NCI-H82 treated with DMSO at 0.1 percent for 48 hours (cell line): ENCODE measurements around the gene IRF4.

Source experiments
- DNase-seq: peaks from one replicate; lab custom pipeline; 2025; ENCODE audit not compliant: unreplicated experiment; lab: John Stamatoyannopoulos, UW

Gene IRF4

GRCh38 chr6:441126-441920 lies 49.8 kb downstream of the IRF4 start:
- DNase-seq, result no peak

- DNase-seq, result no peak
These were observed 52.1 kb downstream of the IRF4 start for GRCh38 chr6:443621-444159.

GRCh38 chr6:444653-445275 lies 53.2 kb downstream of the IRF4 start:
- no peak for DNase-seq

GRCh38 chr6:445571-446417 lies 54.2 kb downstream of the IRF4 start:
- DNase-seq, result no peak

DNA sequence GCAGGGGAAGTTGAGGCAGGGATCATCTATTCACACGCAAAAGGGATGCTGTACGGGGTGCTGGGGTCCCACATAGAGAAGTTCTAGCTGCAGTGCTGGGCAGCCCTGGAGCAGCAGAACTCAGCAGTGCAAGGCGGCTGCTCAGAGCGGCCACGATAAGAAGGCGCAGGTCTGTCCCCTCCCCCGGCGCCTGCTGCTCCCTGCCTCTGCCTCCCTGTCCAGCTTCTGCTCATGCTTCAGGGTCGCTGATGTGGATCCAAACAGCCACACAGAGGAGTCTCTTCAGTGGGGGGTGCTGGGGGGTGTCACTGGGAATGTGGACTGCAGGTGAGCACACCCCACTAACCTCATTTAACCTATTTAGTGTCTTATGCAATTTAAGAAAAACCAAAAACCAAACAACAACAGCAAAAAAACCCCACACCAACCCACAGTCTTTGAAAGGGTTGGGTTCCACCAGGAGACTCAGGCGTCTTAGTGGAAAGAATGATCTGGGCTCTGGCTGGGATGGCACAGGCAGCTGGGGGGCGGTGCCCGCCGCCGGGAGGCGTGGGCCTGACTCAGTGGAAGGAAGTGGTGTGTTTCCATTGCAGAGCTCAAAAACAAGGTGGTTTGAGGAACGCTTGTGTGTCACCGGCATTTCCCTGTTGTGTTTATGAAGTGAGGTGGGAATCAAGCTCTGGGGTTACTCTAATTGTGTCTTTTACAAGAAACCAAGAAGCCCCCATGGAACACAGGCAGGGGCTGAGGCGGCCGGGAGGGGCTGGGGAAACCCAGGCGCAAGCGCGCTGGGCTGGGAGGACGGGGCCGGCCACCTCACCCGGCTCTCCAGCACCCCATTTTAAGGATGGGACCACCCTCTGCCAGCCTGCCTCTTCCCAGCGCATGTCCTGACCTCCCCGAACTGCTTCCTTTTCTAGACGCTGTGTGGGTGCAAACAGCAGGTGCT lies 55.1 kb downstream of the IRF4 start:
- DNase-seq, result no peak

DNA sequence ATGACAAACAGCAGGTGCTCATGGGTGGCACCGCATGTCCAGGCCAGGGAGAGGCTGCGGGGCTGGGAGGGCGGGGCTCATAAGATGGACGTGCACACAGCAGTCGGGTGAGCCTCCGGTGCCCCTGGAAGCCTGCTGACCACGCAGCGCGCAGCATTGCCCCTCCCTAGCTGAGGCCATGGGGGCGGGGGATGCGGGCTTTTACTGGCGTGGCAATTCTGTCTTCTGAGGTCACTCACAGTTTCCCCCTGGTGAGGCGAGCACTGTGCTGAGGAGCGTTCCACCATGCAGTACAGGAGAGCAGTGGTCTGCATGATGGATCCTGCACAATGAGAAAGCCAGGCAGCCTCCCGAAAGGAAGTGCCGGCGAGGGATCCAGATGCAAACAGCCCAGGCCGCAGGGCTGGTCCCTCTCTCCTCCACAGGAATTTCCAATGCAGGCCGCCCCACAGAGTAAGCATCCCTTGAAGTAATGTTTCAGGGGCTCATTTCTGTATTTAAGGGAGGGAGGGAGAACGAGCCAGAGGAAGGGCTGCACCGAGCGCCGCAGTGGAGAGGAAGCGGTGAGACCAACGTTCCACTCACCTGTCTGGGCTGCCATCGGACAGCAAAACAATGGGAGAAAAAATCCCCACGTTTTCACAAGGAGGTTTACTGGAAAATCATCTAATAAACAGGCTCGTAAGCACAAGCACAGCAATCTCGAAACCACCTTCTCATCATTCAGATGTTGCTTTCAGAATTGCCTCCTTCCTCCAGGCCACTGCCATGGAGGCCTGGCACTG lies 56.0 kb downstream of the IRF4 start:
- no peak for DNase-seq

- no peak for DNase-seq
These were observed 56.9 kb downstream of the IRF4 start for GRCh38 chr6:448296-449056.

DNA sequence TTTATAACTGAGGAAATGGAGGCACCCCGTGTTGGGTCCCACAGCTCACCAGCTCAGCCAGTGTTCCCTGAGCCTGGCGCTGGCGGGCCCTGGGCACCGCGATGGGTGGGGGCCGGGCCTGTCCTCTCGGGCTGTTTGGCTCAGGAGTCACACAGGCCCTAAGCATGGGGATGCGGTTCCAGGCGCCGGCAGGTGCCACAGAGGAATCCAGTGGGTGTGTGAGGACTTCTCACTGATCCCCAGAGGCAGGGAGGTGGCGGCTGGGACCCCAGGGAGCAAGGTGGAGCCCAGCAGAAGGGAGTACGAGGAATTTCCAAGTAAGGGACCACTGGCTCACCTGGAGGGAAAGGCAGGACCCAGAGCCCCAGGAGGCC lies 57.5 kb downstream of the IRF4 start:
- DNase-seq, result no peak

- DNase-seq, result no peak
These were observed 58.2 kb downstream of the IRF4 start for GRCh38 chr6:449486-450419.

DNA sequence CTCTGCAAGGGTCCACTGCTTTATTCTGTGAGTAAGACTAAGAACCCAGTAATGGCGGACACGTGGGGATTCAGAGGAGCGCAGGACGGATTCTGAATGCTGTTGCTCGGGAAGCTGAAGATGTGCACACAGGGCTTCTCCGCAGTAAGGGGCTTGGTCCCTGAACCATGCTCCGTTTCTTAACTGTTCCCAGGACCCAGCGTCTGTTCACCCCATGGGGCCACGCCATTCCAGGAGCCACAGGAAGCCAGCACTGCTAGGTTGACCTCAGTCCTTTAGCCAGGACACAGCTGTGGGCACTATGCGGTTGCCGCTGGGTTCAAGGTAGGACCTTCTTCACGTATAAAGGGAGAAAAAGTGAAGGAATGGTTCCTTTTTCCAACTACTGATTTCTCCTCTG lies 59.8 kb downstream of the IRF4 start:
- no peak for DNase-seq

- no peak for DNase-seq
These were observed 60.3 kb downstream of the IRF4 start for GRCh38 chr6:451847-452246.

DNA sequence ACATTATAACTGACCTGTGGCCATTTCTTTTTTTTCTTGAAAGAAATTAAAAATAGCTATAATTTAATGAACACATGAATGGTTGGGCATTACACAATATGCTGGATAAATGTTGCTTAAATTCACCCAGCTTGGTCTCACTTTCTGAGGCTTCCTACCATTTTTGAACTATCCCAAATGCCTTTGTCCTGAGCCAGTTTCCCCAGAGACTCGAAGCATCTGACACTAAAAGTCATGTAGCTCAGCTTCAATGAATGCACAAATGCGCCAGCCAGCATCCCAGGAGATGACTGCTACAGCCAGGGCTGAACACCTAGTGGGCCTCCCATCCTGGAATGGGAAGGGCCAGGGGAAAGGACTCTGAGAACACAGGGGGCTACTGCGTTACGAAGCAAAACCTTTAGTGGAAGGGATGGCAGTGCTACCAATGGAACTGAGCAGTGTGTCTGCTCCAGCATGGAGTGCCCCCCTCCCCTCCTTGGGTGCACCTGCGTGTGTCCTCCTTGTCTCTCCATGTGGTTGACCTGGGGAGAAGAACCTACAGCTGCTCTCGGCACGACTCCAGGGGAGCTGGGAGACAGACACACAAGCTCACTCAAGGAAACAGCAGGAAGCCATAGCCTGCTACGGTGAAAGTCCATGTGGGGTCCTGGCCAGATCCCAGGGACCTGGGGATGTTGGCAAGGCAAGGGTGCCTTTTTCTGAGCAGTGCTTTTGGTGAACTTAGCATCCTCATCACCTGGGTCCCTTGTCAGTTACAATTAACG lies 60.9 kb downstream of the IRF4 start:
- DNase-seq, result no peak

GRCh38 chr6:453152-453551 lies 61.6 kb downstream of the IRF4 start:
- DNase-seq, result no peak

DNA sequence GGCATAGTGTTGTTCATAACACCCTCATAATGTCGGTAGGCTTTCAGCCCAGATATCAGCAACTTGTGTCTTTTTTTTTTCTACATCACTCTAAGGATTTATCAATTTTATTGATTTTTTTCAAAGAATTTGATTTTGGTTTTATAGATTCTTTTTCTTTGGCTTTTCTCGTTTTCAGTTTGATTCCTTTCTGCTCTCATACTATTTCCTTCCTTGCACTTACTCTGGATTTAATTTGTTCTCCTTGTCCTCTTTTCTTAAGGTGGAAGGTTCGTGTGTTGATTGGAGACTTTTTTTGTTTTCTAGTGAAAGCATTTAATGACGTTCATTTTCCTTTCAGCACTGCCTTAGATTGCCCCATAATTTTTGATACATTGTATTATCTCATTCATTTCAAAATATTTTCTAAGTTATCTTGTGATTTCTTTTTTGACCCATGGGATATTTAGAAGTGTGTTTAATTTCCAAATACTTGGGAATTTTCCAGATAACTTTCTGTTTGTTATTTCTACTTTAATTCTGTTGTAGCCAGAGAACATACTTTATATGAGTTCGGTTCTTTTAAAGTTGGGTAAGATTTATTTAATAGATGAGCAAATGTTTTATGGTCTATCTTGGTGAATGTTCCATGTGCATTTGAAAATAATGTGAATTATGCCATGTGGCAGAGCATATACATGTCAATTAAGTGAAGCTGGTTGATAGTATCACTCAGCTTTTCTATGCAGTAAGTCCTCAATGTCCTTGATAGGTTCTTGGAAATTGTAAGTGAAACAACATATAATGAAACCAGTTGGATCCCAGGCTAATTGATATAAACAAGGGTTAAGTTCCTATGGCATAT lies 62.8 kb downstream of the IRF4 start:
- no peak for DNase-seq

GRCh38 chr6:455006-455585 lies 63.5 kb downstream of the IRF4 start:
- DNase-seq, result no peak

DNA sequence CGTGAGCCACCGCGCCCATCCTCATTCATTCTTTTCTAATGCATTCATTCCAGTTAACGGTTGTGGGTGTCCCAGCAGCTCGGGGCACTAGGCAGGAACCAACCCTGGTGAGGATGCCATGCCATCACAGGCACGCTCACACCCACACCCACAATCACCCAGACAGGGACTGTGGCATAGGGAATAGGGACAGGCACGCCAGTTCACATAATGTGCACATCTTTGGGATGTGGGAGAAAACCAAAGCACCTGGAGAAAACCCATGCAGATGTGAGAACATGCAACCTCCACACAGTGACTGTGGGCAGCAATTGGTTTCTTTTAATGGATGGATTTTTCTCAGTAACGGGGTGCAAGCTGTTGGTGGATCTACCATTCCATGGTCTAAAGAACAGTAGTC lies 64.3 kb downstream of the IRF4 start:
- DNase-seq, result no peak
